HG02623 (cell line): ENCODE results near the gene MEF2A.

Experiments
- ATAC-seq: cut with Tn5 transposase; IDR thresholded peaks from one replicate; pipeline ENCODE4 v1.9.1; 2021; ENCODE audit warnings: moderate library complexity; ENCODE audit not compliant: unreplicated experiment

The MEF2A gene

DNA sequence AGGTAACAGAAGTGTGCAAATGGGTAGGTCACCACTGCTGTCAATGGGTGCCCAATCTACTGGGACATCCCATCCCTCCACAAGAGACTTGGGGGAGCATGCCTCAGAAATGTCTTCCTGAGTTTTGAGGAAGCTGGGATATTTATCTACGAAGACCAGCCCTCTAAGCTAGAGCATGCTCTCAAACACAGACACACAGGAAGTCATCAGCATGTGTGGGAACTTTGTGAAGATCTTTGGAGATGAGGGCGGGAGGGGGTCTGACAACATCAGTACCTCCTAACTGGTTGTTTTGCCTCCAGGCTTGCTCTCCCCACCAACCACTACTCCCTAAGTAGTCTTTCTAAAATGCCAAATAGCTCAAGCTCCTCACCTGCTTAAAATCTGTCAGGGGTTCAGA lies 3.5 kb upstream of the MEF2A start:
- no peak for ATAC-seq

DNA sequence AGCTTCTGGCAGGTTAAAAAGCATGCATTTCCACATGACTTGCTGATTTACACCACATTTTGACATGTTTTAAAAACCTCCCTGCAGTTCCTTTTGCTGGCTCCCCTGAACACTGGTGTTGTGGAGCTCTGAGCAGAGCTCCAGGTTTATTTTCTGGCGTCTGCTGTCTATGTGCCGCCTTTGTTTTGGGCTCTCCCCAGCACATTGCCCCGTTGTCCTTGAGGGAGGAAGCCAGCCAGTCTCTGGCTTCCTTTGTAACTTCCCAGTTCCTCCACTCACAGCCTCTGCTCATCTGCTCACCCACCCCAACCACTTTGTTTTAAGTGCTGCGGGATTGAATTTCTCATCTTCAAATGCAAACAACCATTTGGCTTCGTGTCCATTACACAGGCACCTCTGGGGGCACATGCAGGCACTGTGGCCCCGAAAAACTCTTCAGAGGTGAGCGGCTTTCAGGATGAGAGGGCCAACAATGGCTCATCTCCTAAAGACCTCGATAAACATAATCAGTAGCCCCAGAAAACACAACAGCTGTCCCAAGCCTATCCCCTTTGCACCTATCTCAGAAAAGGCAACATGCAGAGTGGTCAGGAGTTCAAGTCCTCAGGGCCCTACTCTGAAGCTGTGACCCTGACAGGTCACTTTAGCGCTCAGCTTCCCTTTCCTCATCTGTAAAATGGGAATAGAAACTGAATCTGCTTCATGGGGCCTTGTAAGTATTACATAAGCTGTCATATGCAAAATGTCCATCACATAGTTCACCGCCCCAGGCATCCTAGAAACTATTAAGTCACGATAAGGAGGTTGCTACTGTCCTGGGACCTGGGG lies 1.3 kb upstream of the MEF2A start:
- ATAC-seq = peak; percentile 31

DNA sequence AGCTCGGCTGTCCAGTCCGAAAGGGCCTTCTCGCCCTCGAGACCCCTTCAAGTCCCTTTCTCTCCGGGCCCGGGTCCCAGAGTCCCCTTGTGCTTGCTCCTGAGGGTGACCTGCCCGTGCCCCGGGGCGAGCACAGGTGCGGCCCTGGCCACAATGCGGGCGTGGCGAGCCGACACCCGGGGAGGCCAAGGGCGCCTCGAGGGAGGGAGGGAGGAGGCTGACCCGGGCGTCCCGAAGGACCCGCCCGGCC lies 810 bp upstream of the MEF2A start:
- no peak for ATAC-seq

DNA sequence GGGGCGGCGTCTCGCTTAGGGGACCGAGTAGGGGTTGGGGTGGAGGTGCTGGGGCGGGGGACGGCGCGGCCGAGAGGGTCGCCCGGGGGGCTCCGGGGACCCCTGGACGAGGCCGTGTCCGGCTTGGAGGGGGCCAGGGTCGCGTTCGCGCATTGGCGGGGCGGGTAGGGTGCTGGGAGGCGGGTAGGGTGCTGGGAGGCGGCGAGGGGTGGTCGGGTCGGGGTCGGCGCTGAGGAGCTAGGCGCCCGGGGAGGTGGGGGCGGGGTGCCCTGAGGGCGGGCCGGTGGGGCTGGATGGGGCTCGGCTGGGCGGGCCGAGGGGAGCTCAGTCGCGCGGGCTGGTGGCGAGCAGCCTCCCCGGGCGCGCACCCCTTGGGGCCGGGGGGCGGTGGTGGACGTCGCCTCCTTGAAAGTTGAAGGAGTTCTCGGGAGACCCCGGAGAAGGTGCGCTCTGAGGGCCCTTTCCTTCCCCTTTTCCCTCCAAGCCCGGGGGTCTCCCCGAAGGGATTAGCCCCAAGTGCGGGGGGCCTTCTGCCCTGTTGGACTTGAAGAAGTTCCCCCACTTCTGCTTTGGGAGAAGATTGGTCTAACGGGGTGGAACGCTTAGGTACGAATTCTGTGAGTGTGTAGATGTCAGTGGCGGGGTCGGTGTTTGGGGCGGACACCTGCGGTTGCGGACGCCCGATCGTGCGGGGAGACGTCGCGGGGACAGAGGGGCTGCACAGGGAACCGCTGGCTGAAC lies 543 bp downstream of the MEF2A start:
- ATAC-seq = no peak

DNA sequence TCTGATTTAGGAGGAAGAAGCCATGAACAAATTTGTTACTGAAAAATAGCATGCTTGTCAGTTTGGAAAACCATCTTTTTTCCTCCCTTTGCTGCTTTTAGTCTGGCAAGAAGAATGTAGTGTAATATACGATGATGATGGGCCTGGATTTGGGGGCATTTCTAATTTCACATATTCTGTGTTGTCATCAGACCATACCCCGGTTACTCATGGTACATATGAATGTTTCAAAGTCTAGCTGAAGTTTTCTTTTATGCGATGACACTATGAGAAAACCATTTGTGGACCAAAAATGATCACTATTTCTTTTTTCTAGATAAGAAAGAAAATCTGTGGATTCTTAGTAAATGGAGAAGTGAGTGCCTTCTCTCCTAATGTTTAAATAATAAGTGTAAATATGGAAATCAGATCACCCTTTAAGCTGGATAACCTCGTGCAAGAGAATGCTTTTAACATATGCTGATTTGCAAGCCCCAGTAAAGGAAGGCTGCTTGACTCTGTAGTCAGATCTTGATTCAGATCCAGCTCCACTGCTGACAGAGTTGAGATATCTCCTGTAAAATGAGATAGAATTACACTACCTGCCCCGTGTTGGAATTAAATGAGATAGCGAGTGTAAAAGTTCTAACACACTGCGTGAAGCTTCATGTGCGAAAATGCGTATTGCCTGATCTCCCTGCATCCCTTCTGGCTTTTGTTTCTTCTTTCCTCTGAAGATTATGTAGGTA lies 3.0 kb downstream of the MEF2A start:
- ATAC-seq = no peak

DNA sequence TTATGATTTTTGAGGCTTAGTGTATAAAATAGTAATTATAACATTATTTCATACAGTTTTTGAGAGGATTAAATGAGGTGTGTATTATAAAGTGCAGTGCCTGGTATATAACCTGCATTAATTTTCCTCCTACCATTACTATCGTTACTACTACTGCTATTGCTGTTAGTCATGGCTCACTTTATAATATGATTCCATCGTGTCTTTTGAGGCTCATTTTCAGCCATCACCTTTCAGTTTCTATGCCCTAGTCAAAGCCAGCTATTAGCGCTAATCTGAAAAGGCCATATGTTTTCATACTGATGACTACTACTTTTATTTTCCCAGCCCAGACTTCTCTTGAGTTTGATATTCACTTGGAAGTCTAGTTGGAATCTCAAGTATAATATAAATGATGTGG lies 5.5 kb downstream of the MEF2A start:
- ATAC-seq = no peak

DNA sequence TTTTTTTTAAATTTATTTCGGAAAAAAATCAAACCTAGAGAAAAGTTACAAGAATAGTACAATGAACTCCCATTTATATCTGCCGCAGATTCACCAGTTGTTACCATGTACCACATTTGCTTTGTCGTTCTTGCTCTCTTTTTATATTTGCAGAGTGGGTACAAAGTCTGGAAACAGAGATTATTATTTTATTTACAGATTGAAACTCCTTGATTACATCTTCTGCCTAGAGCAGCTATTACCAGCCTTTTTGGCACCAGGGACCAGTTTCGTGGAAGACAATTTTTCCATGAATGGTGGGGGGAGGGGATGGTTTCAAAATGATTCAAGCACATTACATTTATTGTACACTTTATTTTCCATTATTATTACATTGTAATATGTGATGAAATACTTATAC lies 8.3 kb downstream of the MEF2A start:
- no peak for ATAC-seq

DNA sequence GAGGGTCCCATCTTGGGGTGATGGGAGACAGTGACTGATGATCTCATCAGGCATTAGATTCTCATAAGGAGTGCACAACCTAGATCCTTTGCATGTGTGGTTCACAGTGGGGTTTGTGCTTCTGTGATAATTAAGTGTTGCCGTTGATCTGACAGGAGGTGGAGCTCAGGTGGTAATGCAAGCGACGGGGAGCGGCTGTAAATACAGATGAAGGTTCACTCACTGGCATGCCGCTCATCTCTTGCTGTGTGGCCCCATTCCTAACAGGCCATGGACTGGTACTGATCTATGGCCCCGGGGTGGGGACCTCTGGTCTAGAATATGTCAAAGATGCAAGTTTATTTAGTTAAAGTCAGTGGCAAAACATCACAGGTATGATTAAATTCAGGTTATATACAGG lies 8.7 kb downstream of the MEF2A start:
- no peak for ATAC-seq

DNA sequence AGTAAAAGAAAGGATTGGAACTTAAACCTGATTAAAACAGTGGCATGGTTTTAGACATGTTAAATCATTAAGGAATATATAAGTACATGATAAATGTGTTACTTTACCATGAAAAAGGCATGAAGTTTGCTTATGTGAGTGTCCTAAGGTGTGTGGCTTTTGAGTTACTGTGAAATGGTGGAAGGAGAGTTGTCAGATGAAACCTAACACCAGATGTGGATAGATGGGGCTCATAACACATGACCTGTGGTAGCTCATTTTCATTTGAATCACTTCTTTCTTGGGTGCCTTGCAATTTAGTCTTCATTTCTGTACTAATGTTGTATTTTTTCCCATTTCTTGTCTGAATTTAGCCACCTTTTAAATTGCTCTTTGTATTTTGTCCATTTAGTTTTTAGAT lies 13.0 kb downstream of the MEF2A start:
- no peak for ATAC-seq

DNA sequence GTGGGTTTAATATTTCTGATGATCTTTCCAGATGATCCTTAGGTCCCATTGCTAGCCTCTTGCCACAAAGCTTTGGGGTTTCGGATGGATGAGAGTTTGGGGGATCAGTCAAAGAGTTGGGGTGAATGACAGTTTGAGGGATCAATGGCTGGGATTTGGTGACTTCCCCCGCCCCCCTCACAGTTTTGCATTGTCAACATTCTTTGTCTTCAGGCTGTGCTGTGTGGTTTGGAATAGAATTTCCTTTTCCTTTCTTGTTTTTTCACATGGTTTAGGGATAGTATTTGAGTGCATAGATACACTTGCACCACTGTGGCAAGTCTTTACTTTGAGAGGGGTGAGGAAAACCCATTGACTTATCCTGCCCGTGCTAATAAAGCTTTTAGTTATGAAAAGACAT lies 14.3 kb downstream of the MEF2A start:
- no peak for ATAC-seq

DNA sequence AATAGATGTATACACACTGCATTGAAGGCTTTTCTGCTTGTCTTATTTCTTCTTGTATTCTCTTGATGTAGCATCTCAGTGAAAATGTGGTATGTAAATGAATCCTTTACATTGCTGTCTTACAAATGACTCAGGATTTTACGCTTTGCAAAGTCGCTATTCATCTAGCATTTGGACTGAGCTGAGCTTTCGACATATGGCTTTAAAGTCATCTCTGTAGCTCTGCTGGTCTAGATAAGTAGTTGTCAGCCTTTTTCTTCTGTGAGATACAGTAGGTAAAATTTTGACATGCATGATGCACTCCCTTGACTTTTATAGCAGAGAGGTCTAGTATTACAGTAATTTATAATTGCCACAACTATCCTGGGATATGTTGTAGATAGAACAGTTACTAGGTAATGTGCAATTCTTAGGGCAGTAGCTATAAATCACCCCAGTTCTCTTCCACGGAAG lies 16.8 kb downstream of the MEF2A start:
- no peak for ATAC-seq

DNA sequence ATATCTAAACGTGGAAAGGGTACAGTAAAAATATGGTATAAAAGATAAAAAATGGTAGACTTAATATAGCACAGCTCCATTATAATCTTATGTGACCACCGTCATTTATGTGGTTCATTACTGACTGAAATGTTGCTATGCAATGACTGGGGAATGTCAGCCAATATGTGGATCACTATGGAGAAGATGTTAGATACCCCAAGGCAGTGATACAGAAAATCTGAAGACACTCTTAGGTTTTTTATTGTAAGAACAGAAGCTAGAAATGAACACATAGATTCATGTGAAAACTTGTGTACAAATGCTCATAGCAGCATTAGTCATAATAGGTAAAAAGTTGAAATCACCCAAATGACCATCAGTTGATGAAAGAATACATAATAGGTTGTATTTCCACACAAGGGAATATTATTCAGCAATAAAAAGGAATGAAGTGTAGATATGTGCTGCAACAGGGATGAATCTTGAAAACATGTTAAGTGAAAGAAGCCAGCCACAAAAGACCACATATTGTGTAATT lies 18.4 kb downstream of the MEF2A start:
- ATAC-seq = no peak

DNA sequence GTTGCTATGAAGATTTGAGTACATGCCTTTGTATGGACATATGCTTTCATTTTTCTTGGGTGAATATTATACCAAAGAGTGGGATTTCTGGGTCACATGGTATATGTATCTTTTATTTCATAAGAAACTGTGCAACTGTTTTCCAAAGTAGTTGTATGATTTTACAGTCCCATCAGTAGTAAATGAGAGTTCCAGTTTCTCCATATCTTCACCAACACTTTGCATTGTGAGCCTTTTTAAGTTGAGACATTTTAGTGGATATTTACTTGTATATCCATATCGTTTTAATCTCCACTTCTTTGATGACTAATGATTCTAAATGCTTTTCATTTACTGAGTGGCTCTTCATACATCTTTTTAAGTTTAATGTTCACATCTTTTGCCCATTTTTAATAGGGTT lies 20.3 kb downstream of the MEF2A start:
- ATAC-seq = no peak

DNA sequence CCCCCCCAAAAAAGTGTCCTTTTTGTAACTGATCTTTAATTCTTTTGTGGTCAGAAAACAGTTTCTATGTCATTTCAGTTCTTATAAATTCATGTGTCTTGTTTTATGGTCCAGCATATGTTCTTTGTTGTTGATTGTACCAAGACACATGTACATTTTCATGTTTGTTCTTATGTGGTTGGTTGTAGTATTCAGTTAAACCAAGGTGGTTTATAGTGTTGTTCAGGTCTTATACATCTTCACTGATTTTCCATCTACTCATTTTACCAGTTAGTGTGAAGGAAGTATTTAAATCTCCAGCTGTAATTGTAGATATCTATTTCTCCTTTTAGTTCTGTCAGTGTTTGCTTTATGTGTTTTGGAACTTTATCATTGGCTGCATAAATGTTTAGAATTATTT lies 24.0 kb downstream of the MEF2A start:
- no peak for ATAC-seq

DNA sequence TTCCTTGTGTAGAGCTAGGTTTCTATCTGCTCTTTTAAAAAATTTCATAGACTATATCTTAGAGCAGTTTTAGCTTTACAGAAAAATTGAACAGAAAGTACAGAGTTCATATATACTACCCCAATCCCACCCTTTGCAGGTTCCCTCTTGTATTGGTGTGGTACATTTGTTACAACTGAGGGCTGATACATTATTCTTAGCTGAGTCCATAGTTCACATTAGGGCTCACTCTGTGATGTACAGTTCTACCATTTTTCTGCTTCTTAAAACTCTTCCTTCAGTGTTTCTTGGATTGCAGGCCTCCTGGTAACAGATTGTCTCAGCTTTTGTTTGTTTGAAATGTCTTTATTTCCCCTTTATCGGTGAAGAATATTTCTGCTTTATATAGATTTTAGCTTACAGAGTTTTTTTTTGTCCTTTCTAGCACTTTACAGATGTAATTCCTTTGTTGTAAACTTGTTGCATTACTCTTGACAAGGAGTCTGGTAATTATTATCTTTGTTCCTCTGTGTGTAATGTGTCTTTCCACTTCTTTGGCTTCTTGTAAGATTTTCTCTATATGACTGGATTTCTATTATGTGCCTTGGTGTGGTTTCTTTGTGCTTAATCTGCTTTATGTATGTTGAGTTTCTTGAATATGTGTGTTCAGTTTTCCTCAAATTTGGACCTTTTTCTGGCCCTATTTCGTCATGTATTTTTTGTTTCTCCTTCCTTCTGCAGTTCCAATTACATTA lies 25.3 kb downstream of the MEF2A start:
- no peak for ATAC-seq

DNA sequence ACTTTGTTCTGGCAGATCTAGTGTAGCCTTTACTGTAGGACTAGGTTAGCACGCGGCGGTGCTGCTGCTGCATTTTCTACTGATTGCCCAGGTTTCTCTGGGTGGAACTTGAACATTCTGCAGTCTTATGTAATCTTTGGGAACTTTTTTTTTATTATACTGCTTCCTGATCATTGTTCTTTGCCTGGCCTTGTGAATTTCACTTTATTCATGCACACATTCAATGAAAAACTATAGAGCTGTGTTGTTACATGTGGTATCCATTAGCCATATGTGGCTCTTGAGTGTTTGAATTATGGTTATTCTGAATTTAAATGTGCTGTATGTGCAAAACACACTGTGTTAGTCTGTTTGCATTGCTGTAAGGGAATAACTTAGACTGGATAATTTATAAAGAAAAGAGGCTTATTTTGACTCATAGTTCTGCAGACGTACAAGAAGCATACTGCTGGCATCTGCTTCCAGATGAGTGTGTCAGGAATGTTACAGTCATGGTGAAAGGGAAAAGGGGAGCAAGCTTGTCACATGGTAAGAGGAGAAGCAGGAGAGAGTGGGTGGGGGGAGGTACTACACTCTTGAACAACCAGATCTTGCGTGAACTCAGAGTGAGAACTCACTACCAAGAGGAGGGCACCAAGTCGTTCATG lies 26.5 kb downstream of the MEF2A start:
- no peak for ATAC-seq

DNA sequence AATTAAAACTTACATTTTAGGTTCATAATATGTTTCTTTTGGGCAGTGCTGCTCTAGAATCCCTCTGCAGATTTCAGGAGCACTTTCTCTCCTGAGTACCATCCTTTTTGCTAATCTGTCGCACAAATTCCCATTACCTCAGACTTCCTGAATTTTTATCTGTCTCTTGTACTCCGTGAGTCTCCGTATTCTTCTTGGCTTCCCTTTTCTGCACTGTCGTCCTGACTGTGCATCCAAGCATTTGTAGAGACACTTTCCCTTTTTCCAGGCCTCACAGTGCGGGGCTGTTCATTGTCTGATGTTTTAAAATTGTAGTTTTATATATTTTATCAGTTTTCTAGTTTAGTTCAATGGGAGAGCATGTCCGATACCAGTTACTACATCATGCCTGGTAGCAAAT lies 27.3 kb downstream of the MEF2A start:
- ATAC-seq = no peak

DNA sequence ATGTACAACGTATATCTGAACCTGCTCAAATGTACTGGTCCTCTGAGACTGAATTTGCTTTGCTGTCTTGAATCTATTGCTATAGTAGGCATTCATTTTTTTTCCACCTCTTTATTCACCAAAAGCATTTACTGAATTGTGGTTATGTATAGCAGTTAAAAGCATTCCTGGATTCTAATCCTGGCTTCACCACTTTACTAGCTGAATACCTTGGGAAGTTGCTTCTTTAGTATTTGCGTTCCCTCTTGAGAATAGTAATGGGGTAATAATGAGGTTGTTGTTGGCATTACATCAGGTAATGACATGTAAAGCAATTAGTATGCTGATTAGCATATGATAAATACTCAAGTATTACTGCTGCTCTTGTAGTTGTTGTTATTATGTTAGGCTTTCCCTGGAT lies 29.1 kb downstream of the MEF2A start:
- no peak for ATAC-seq

DNA sequence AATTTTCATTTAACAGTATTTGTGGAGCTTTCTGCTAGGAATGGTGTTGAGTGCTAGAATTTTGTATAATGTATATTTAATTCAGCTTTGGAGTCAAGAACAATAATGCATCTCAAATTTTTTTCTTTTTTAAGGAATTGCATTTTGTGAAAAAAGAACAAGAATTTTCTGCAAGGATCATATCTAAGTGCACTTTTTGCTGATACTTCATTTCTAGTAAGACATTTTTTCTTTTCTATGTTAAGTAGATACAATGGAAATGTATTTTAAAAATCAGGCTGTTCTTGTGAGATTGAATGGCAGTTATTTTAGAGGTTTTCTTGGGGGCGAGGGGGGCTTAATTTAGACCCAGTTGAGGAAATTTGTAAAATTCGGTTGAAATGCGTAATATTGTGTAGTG lies 32.5 kb downstream of the MEF2A start:
- no peak for ATAC-seq

DNA sequence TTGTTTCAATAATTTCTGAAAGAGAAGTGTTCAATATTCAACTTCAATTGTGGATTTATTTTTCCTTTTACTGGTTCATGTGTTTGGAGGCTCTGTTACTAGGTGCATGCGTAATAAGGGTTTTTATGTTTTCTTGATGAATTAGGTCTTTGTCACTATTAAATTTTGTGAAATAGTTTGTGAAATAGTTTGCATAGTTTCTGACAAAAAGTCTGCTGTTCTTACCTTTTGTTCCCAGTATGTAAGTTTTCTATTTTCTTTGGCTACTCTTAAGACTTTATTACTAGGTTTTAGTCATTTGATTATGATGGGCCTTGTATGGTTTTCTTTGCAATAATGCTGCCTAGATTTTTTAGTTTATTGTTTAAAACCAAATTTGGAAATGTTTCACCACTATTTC lies 38.0 kb downstream of the MEF2A start:
- ATAC-seq = no peak

DNA sequence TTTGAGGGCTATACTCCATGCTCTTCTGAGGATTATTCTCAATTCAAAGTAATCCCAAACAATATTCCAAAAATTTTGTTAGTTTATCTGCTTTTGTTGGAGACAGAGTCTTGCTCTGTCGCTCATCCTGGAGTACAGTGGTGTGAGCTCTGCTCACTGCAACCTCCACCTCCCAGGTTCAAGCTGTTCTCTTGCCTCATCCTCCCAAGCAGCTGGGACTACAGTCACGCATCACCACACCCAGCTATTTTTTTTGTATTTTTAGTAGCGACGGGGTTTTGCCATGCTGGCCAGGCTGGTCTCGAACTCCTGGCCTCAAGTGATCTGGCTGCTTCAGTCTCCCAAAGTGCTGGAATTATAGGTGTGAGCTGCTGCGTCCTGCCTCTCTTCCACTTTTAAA lies 39.1 kb downstream of the MEF2A start:
- ATAC-seq = no peak
